SK-N-MC (cell line): ENCODE measurements around the gene MZF1.

ENCODE experiments used
- EZH2 ChIP-seq: fragments of 200-600 bp; sonication (generic); IDR thresholded peaks from one replicate; pipeline ENCODE4 v1.6.1; 2017; ENCODE audit warnings: antibody characterized with exemption
- FOXP2 ChIP-seq: optimal IDR thresholded peaks from 2 replicates; pipeline ENCODE3; 2011; ENCODE audit warnings: mild to moderate bottlenecking, moderate library complexity; ENCODE audit not compliant: insufficient read depth; ENCODE audit errors: extremely low read length, control extremely low read depth
- POLR2AphosphoS5 ChIP-seq: IDR thresholded peaks from 2 replicates; pipeline ENCODE4 v1.6.1; 2012; ENCODE audit warnings: mild to moderate bottlenecking, low read depth, low read length, borderline replicate concordance

GRCh38 chr19:58586133-58586765 is 13.1 kb upstream of the MZF1 start:
- TF ChIP-seq EZH2 (no peak), POLR2AphosphoS5 (no peak), FOXP2 (no peak)
